NCI-H128 (cell line): ENCODE data around the gene ZIC4.

Source experiments
- DNase-seq: peaks from one replicate; lab custom pipeline; 2025; ENCODE audit not compliant: unreplicated experiment; lab: John Stamatoyannopoulos, UW

ZIC4 gene

GRCh38 chr3:147405231-147406027, 914 bp downstream of the ZIC4 start:
- DNase-seq = no peak

- DNase-seq = no peak
These were observed 1.5 kb downstream of the ZIC4 start for GRCh38 chr3:147404800-147405230.

GRCh38 chr3:147404000-147404799, 2.1 kb downstream of the ZIC4 start:
- no peak for DNase-seq

- DNase-seq = no peak
These were observed 2.8 kb downstream of the ZIC4 start for GRCh38 chr3:147403511-147403910.

GRCh38 chr3:147402159-147402558, 4.2 kb downstream of the ZIC4 start:
- DNase-seq = no peak

GRCh38 chr3:147401421-147401820, 4.9 kb downstream of the ZIC4 start:
- no peak for DNase-seq

GRCh38 chr3:147400999-147401398, 5.3 kb downstream of the ZIC4 start:
- DNase-seq = no peak

GRCh38 chr3:147400111-147400510, 6.2 kb downstream of the ZIC4 start:
- DNase-seq = no peak

GRCh38 chr3:147398813-147399534, 7.4 kb downstream of the ZIC4 start:
- no peak for DNase-seq

- DNase-seq = no peak
These were observed 8.2 kb downstream of the ZIC4 start for GRCh38 chr3:147397875-147398812.

GRCh38 chr3:147397155-147397874, 9.0 kb downstream of the ZIC4 start:
- no peak for DNase-seq

- DNase-seq = no peak
These were observed 9.7 kb downstream of the ZIC4 start for GRCh38 chr3:147396712-147397046.

GRCh38 chr3:147395899-147396711, 10.2 kb downstream of the ZIC4 start:
- no peak for DNase-seq

GRCh38 chr3:147394884-147395225, 11.5 kb downstream of the ZIC4 start:
- no peak for DNase-seq

- DNase-seq = no peak
These were observed 12.1 kb downstream of the ZIC4 start for GRCh38 chr3:147393943-147394883.

GRCh38 chr3:147393261-147393942, 12.9 kb downstream of the ZIC4 start:
- DNase-seq = no peak

- no peak for DNase-seq
These were observed 13.8 kb downstream of the ZIC4 start for GRCh38 chr3:147392625-147392946.
